ENCODE results near the gene ZNF576. TPM values are rescaled to one million over a fixed set of nuclear protein-coding genes. Genes with fewer than 3 reads are reported as not detected.

The ZNF576 gene
- total RNA-seq, 2 experiments from 2014 or later: 12.6 to 14.1 TPM

GRCh38 chr19:43606569-43607229 is 10.3 kb downstream of the ZNF576 start:
- Mint-ChIP-seq H3K4me3 (no peak overlapping the region), H3K9me3 (no peaks in the 10 kb centered on the region), H3K36me3 (peaks cover 5% of the 10 kb centered on the region), H3K4me1 (ENCODE audit: low read depth) (peaks cover 3% of the 10 kb centered on the region), H3K27ac (no peak overlapping the region), H3K27me3 (no peaks in the 10 kb centered on the region)
- intact Hi-C loops (cut with micrococcal nuclease): no loop called here
- no peak for DNase-seq
- ChIA-PET CTCF (interaction anchor here (1.3 to 1.4 kb wide), 2 partner anchors 11 to 52 kb away, joined by 3 to 6 read pairs; partner anchors contain the start of genes IRGQ and ZNF576), POLR2A (interaction anchor here (1.2 kb wide), 1 partner anchor 10 kb away, joined by 4 read pairs; the partner anchor contains the start of genes IRGQ and ZNF576)

DNA sequence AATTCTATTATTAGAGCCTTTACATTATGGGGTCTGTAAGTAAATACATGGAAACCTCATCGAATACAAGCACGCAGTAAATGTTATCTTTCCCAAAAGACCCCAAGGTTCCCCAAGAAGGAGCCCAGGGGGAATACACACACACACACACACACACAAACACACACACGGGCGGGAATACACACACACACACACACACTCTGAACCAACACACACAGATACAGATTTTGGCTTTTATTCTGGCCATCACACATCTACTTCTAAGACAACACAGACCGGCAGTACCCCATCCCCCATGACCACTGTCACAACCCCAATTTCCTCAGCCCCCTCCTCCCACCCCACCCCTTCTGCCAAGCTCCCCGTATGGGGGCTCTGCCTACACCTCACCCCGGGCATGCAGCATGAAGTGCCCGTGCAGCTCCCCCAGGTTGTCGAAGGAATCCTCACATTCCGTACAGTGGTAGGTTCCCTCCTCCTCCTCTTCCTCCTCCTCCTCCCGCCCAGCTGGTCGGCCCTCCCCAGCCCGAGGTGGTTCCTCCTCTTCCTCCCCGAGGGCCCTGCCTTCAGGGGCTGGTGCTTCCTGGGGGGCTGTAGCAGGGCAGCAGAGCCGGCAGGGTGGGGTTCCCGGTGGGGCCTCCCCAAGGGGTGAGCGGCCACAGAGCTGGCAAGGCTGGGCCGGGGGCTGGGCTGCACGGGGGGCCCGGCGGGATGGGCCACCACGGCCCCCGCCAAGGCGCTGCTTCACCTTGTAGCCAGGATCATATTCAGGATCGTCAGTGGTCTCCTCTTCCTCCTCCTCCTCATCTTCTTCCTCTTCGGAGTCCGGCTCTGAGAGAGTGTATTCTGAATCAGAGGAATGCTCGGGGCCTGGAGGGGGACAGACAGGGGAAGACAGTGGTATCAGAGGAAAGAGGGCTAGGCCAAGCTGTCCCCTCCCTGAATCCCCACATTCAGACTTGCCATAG is 11.1 kb downstream of the ZNF576 start:
- no peak for DNase-seq
- Mint-ChIP-seq H3K27ac (no peak overlapping the region), H3K4me3 (no peak overlapping the region), H3K4me1 (ENCODE audit: low read depth) (peaks cover 3% of the 10 kb centered on the region), H3K27me3 (no peaks in the 10 kb centered on the region), H3K36me3 (peaks cover 5% of the 10 kb centered on the region), H3K9me3 (no peaks in the 10 kb centered on the region)
- ChIA-PET POLR2A (interaction anchor here (1.2 kb wide), 1 partner anchor 11 kb away, joined by 4 read pairs; the partner anchor contains the start of genes IRGQ and ZNF576), CTCF (interaction anchor here (1.0 to 1.4 kb wide), 2 partner anchors 13 to 52 kb away, joined by 3 to 6 read pairs; no protein-coding TSS in a partner anchor)
- intact Hi-C loops (cut with micrococcal nuclease): no loop called here

DNA sequence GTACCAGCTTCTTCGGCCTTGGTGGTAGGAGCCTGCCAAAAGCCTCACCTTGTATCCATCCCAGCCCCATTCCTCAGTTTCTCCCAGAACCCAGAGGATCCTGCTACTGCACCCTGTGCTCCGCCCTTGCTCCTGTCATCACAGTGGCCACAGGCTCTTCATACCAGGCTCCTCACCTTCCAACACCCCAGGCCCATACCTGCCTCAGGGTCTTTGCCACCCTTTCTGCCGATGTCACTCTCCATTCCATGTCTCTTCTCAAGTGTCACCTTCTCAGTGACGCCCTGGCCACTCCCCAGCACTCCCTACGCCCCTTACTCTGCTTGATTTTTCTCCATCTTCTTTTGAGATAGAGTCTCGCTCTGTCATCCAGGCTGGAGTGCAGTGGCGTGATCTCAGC is 13.5 kb downstream of the ZNF576 start:
- H3K36me3 Mint-ChIP-seq: peaks cover 6% of the 10 kb centered on the region
- ChIA-PET POLR2A (no interaction called here), CTCF (no interaction called here)
- no peaks in the 10 kb centered on the region for H3K27me3 Mint-ChIP-seq
- no peak for DNase-seq
- H3K4me1 Mint-ChIP-seq (ENCODE audit: low read depth): peaks cover 3% of the 10 kb centered on the region
- no peak overlapping the region for H3K27ac Mint-ChIP-seq
- intact Hi-C loops (cut with micrococcal nuclease): no loop called here
- no peak overlapping the region for H3K4me3 Mint-ChIP-seq
- no peaks in the 10 kb centered on the region for H3K9me3 Mint-ChIP-seq

DNA sequence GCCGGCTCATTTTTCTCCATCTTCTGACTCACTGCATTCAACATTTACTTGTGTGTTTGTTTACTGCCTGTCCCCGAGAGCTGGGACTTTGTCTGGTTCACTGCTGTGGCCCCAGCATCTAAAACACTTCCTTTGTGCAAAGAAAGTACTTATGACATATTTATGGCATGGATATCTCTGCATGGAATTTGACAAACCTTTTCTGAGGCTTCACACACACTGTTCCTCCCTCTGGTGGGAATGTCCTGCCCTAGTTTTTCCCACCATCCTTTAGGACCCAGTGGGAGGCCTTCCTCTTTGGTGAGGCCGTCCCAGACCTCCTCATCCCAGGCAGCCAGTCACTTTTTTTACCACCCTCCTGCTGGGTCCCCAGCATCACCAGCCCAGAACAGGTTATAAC is 14.1 kb downstream of the ZNF576 start:
- ChIA-PET CTCF (no interaction called here), POLR2A (no interaction called here)
- Mint-ChIP-seq H3K4me1 (ENCODE audit: low read depth) (peaks cover 3% of the 10 kb centered on the region), H3K4me3 (no peak overlapping the region), H3K27ac (peak overlapping the region; percentile 30), H3K9me3 (no peaks in the 10 kb centered on the region), H3K36me3 (peaks cover 6% of the 10 kb centered on the region), H3K27me3 (no peaks in the 10 kb centered on the region)
- no peak for DNase-seq
- intact Hi-C loops (cut with micrococcal nuclease): no loop called here

DNA sequence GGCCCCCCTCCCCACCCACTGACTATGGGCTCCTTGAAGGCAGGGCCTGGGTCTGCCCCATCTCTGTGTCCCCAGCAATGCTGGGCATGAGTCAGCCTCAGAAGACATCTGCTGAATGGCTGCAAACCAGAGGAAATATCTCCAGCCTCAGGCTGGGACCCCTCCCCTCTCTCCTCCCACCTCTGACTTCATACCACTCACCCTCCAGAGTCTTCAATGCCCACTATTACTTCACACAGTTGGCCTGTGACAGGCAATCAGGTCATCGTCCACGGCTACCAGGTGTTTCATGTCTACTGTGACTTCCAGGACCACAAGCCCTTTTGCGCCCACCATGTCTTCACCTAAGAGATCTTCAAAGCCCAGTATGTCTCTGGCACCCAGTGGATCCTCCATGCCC is 15.4 kb downstream of the ZNF576 start, which contains the start of gene SRRM5:
Gene SRRM5 (plus strand): TSS at position 301 of the 400 bp plus-strand sequence. CDS start 34 bp downstream, at position 335.
- POLR2A ChIA-PET: no interaction called here
- Mint-ChIP-seq H3K4me3 (no peak within 1 kb of the TSS), H3K36me3 (peaks cover 6% of the 10 kb centered on the region), H3K4me1 (ENCODE audit: low read depth) (peaks cover 3% of the 10 kb centered on the region), H3K27me3 (no peaks in the 10 kb centered on the region), H3K27ac (peak within 1 kb of the TSS; percentile 30), H3K9me3 (no peaks in the 10 kb centered on the region)
- CTCF ChIA-PET: no interaction called here
- DNase-seq: no peak
- intact Hi-C loops (cut with micrococcal nuclease): no loop called here

DNA sequence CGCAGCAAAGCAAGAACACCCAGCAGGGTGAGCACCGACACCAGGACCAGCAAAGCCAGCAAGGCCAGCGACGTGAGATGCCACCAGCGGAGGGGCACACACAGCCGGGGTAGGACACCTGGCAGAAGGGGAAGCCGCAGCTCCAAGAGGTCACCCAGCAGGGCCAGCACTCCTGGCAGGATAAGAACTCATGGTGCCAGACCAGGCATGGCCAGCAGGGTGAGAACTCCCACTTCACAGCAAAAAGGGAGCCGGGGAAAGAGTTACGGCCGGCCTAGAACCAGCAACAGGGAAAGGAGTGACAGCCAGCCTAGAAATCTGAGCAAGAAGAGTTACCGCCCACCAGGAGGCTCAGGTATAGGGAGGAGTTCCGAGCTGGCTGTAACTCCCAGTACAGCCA is 16.0 kb downstream of the ZNF576 start:
- intact Hi-C loops (cut with micrococcal nuclease): no loop called here
- H3K4me3 Mint-ChIP-seq: no peak overlapping the region
- H3K4me1 Mint-ChIP-seq (ENCODE audit: low read depth): peaks cover 3% of the 10 kb centered on the region
- no peak for DNase-seq
- H3K36me3 Mint-ChIP-seq: peaks cover 6% of the 10 kb centered on the region
- no peaks in the 10 kb centered on the region for H3K27me3 Mint-ChIP-seq
- ChIA-PET POLR2A (no interaction called here), CTCF (no interaction called here)
- no peak overlapping the region for H3K27ac Mint-ChIP-seq
- H3K9me3 Mint-ChIP-seq: no peaks in the 10 kb centered on the region

GRCh38 chr19:43616306-43616705 is 19.9 kb downstream of the ZNF576 start:
- H3K9me3 Mint-ChIP-seq: no peaks in the 10 kb centered on the region
- no peak for DNase-seq
- ChIA-PET POLR2A (no interaction called here), CTCF (no interaction called here)
- peaks cover 2% of the 10 kb centered on the region for H3K36me3 Mint-ChIP-seq
- intact Hi-C loops (cut with micrococcal nuclease): no loop called here
- no peak overlapping the region for H3K27ac Mint-ChIP-seq
- H3K4me3 Mint-ChIP-seq: no peak overlapping the region
- H3K4me1 Mint-ChIP-seq (ENCODE audit: low read depth): peaks cover 12% of the 10 kb centered on the region
- no peaks in the 10 kb centered on the region for H3K27me3 Mint-ChIP-seq

DNA sequence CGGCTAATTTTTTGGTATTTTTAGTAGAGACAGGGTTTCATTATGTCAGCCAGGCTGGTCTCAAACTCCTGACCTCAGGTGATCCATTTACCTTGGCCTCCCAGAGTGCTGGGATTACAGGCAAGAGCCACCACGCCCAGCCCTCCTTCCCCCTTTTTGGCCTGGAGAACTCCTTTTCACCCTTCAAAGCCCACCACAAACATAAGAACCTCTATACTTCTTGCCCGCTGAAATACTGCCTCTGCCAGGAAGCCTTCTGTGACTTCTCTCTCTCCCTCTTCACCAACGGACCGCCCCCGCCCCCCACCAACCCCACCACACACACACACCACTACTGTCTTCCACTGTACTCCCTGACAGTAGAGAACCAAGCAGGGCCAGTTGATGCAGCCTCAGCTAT is 20.6 kb downstream of the ZNF576 start:
- Mint-ChIP-seq H3K36me3 (peaks cover 2% of the 10 kb centered on the region), H3K4me1 (ENCODE audit: low read depth) (peaks cover 14% of the 10 kb centered on the region), H3K4me3 (no peak overlapping the region), H3K27ac (no peak overlapping the region), H3K9me3 (no peaks in the 10 kb centered on the region), H3K27me3 (no peaks in the 10 kb centered on the region)
- ChIA-PET POLR2A (no interaction called here), CTCF (interaction anchor here (1.4 kb wide), 1 partner anchor 62 kb away, joined by 4 read pairs; no protein-coding TSS in a partner anchor)
- no peak for DNase-seq
- intact Hi-C loops (cut with micrococcal nuclease): no loop called here

DNA sequence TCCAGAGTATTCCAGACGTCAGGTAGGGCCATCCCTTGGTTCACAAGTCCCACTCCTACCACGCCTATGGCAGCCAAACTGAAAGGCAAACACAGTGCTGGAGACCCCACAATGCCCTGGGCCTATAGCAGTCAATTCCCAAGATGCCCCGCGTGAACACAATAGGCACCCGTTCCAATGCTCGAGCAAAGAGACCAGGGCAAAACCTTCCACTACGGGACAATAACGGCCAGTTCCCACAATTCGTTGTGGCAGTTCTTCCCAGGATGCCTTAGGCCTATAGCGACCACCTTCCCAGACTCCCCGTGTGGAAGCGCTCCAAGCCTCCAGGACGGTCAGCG is 22.5 kb downstream of the ZNF576 start:
- peak overlapping the region; percentile 97 for H3K4me3 Mint-ChIP-seq
- POLR2A ChIA-PET: no interaction called here
- no peaks in the 10 kb centered on the region for H3K36me3 Mint-ChIP-seq
- no peaks in the 10 kb centered on the region for H3K27me3 Mint-ChIP-seq
- peak; percentile 75 for DNase-seq
- peaks cover 14% of the 10 kb centered on the region for H3K4me1 Mint-ChIP-seq (ENCODE audit: low read depth)
- CTCF ChIA-PET: no interaction called here
- intact Hi-C loops (cut with micrococcal nuclease): loop anchor here (1.0 to 2.0 kb wide), 5 partner anchors 23 to 156 kb away; partner anchors contain the start of genes IRGQ, ZNF575 and ZNF576
- H3K27ac Mint-ChIP-seq: peak overlapping the region; percentile 98
- H3K9me3 Mint-ChIP-seq: no peaks in the 10 kb centered on the region

- peaks cover 14% of the 10 kb centered on the region for H3K4me1 Mint-ChIP-seq (ENCODE audit: low read depth)
- POLR2A ChIA-PET: interaction anchor here (0.7 to 1.0 kb wide), 2 partner anchors 49 to 93 kb away, joined by 3 to 4 read pairs; no protein-coding TSS in a partner anchor
- no peaks in the 10 kb centered on the region for H3K27me3 Mint-ChIP-seq
- H3K27ac Mint-ChIP-seq: peak within 1 kb of the TSS; percentile 98
- H3K4me3 Mint-ChIP-seq: peak within 1 kb of the TSS; percentile 97
- no peaks in the 10 kb centered on the region for H3K9me3 Mint-ChIP-seq
- no peaks in the 10 kb centered on the region for H3K36me3 Mint-ChIP-seq
- CTCF ChIA-PET: no interaction called here
- intact Hi-C loops (cut with micrococcal nuclease): loop anchor here (1.0 to 2.0 kb wide), 5 partner anchors 23 to 157 kb away; partner anchors contain the start of genes IRGQ, ZNF575 and ZNF576
- peak; percentile 92 for DNase-seq
Observed at GRCh38 chr19:43619262-43620060, 23.1 kb downstream of the ZNF576 start, which contains the start of gene ZNF428. Gene ZNF428 (minus strand): TSS chr19:43619629. CDS start chr19:43614304, 5,325 bp downstream.

DNA sequence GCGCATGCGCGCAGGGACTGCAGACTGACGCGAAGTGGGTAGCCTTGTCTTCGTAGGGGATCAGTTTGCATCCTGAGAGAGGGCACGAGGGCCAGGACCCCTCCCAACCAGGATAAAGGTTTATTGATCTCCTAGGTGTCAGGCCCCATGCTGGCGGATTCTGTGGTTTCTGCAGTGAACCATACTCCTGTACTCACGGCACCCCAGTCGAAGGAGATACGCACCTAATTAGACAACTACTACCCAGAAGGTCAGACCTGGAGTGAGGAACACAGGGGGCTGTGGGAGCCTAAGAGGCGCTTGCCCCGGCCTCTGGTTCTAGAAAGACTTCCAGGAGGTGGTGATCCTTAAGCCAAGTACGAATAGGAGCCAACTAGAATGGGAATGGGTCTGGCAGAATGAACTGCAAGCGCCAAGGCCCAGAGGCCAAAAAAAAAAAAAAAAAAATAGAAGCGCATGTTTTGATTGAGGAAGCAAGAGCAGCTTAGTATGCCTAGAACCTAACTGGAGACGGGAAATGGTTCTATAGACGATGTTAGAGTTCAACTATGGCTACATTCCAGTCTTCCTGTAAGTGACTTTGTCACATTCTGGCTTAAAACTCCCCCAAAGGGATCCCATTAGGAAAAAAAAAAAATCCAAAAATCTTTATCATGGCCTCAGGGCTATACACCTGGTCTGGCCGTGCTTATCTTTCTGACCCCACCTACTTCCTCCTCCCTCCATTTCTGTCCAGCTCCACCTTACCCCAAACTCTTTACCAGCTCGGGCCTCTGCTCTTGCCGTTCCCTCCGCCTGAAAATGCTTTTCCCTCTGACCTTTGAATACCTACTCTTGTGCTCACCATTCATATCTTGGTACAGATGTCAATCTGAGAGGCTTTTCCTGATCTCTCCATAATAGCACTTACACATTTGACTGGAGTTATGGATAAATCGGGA is 23.9 kb downstream of the ZNF576 start:
- POLR2A ChIA-PET: interaction anchor here (0.6 to 1.0 kb wide), 3 partner anchors 48 to 182 kb away, joined by 3 to 4 read pairs (median 3); no protein-coding TSS in a partner anchor

More for the DNA sequence above, 23.9 kb downstream of the ZNF576 start:
- Mint-ChIP-seq H3K36me3 (no peaks in the 10 kb centered on the region), H3K4me3 (peak overlapping the region; percentile 97), H3K9me3 (no peaks in the 10 kb centered on the region), H3K27me3 (no peaks in the 10 kb centered on the region), H3K4me1 (ENCODE audit: low read depth) (peaks cover 19% of the 10 kb centered on the region), H3K27ac (peak overlapping the region; percentile 98)
- DNase-seq: no peak
- CTCF ChIA-PET: interaction anchor here (0.8 kb wide), 1 partner anchor 1404 kb away, joined by 3 read pairs; no protein-coding TSS in a partner anchor
- intact Hi-C loops (cut with micrococcal nuclease): no loop called here

Data from activated CD4-positive, alpha-beta memory T cell treated with anti-CD3 and anti-CD28 coated beads for 36 hours (primary cell).